ENCODE measurements around the gene ITIH5.

GRCh38 chr10:7626283-7626682 lies 40.5 kb downstream of the ITIH5 start:
- TF ChIP-seq CTCF (conservative IDR thresholded peaks at IDR 0.05; ENCODE audit: low read length) (no peak), EZH2phosphoT487 (IDR thresholded peaks at IDR 0.05; ENCODE audit: borderline replicate concordance) (no peak)
